ENCODE results near the gene SMIM27. TPM values are rescaled to one million over a fixed set of nuclear protein-coding genes. Genes with fewer than 3 reads are reported as not detected.
"Not testable (repeated sequence)": the region's sequence is repeated elsewhere in the genome, so short reads cannot be mapped to it uniquely, and the experiment has no call there.

The SMIM27 gene
- total and polyA plus RNA-seq, 2 of the 13 experiments (the other 11 are each of a cell fraction or from before 2014, with no cell fraction given), result 17.9 to 19.0 TPM

GRCh38 chr9:32523910-32524309 lies 28.2 kb upstream of the SMIM27 start (continued):
- TF ChIP-seq PREB (CRISPR knock-in tag; IDR thresholded peaks at IDR 0.05), result no peak
- no peak for TF ChIP-seq NFE2L1 (CRISPR knock-in tag; IDR thresholded peaks at IDR 0.05; ENCODE audit: borderline replicate concordance)
- no peak for TF ChIP-seq ZNF737 (CRISPR knock-in tag; IDR thresholded peaks at IDR 0.05; ENCODE audit: borderline replicate concordance)
- TF ChIP-seq HNF4G (IDR thresholded peaks at IDR 0.05; ENCODE audit: borderline replicate concordance, low read depth, low read length), result peak; percentile 36; the same call in 1 of the 2 replicates
- no peak for TF ChIP-seq HNF4G (CRISPR knock-in tag; IDR thresholded peaks at IDR 0.05; ENCODE audit: borderline replicate concordance, low read depth)

GRCh38 chr9:32524558-32524891 lies 27.6 kb upstream of the SMIM27 start:
- in situ Hi-C loops (cut with HindIII; ENCODE audit: extremely low pct_ligation_motif_present, low pct_unique_long_range_greater_than_20kb); FAIRE-seq; H2AFZ ChIP-seq (ENCODE audit: low read length); H3K27me3 ChIP-seq (ENCODE audit: control insufficient read depth in 1 of 2, insufficient read depth in 2 of 2, low read length in 2 of 2); H3K79me2 ChIP-seq (ENCODE audit: insufficient read depth, low read length); H3K36me3 ChIP-seq (replicated peaks in 1 of 2; ENCODE audit: control insufficient read depth in 1 of 2, insufficient read depth in 2 of 2, low read length in 2 of 2); DNase-seq (ENCODE audit: low spot score); ATAC-seq; H4K20me1 ChIP-seq (ENCODE audit: insufficient read depth, low read length); BruUV-seq (replicated peaks); H3K9me3 ChIP-seq (ENCODE audit: low read length); intact Hi-C loops (cut with micrococcal nuclease; ENCODE audit: unreplicated experiment): not testable (repeated sequence)
- Histone ChIP-seq H3K4me1 (ENCODE audit: insufficient read depth, low read length) (peaks cover 39% of the 10 kb centered on the region), H3K4me3 (replicated peaks in 1 of 3; ENCODE audit: insufficient read depth in 1 of 3, low read depth in 2 of 3, low read length in 3 of 3) (peak overlapping the region; percentile 80 to 86 (median 82)), H3K4me2 (ENCODE audit: low read depth, low read length) (peak overlapping the region; percentile 89), H3K9ac (ENCODE audit: insufficient read depth, low read depth, low read length) (peak overlapping the region; percentile 76), H3K27ac (ENCODE audit: extremely low read length, insufficient read depth, low read length) (peak overlapping the region; percentile 75)
- POLR2A ChIA-PET, result interaction anchor here (1.1 to 2.8 kb wide), 6 partner anchors 16 to 500 kb away, joined by 4 to 43 read pairs (median 11); partner anchors contain the start of genes ACO1, DNAJA1, SMIM27 and TOPORS
- TF ChIP-seq ZMYM3 (CRISPR knock-in tag; IDR thresholded peaks at IDR 0.05) (peak; percentile 54; the same call in 1 of the 2 replicates), ZMYM2 (CRISPR knock-in tag; IDR thresholded peaks at IDR 0.05) (0 out of 2 replicates have a peak, but pooled peaks have one; percentile 46), ZNF784 (CRISPR knock-in tag; IDR thresholded peaks at IDR 0.05; ENCODE audit: borderline replicate concordance) (0 out of 2 replicates have a peak, but pooled peaks have one; percentile 5)
- CTCF ChIA-PET (ENCODE audit: low intra/inter-chr PET ratio, low total read pairs), result interaction anchor here (3.4 kb wide), 1 partner anchor 146 kb away, joined by 33 read pairs; no protein-coding TSS in a partner anchor
- WGBS (ENCODE audit: low lambda C conversion rate), result 27% methylated on average over 11 of the region's 11 CpGs

All from HepG2 (cell line).